PC-9 (cell line): ENCODE measurements around the gene CYP27B1. TPM values are rescaled to one million over a fixed set of nuclear protein-coding genes. Genes with fewer than 3 reads are reported as not detected.

Source experiments
- BruUV-seq: library from RNA; stranded (reverse); fragments of 400-500 nt; replicated peaks from 2 replicates; lab custom pipeline; 2021; lab: Mats Ljungman, UMichigan
- CTCF ChIA-PET: fragments of 300-600 bp; sonication (Branson Sonifier 250); formaldehyde crosslinking; loops from one replicate; lab custom pipeline; 2022; ENCODE audit warnings: antibody characterized with exemption; lab: Charles Lee
- POLR2A ChIA-PET: fragments of 300-600 bp; sonication (Branson Sonifier 250); formaldehyde crosslinking; loops from one replicate; lab custom pipeline; 2022; ENCODE audit warnings: antibody characterized with exemption; ENCODE audit not compliant: unreplicated experiment; lab: Charles Lee
- DNase-seq, 2 experiments: peaks; one replicate each; pipeline versions ENCODE4 v3.0.0 to v3.0.0-alpha.2; 2015 to 2022; ENCODE audit warnings: mixed read lengths in 1 of 2
- H2AFZ ChIP-seq: fragments of 200-600 bp; sonication (generic); 2 replicates; pipeline ENCODE4 v1.8.1; 2017; ENCODE audit warnings: antibody characterized with exemption
- H3F3A ChIP-seq: fragments of 200-600 bp; sonication (generic); 2 replicates; pipeline ENCODE4 v1.8.1; 2017; ENCODE audit warnings: antibody characterized with exemption, mild to moderate bottlenecking, low read depth; ENCODE audit not compliant: insufficient read depth
- H3K27ac ChIP-seq: fragments of 200-600 bp; sonication (generic); 2 replicates; pipeline ENCODE4 v1.6.1; 2016; ENCODE audit warnings: mixed run types
- H3K27me3 ChIP-seq: fragments of 200-600 bp; sonication (generic); 2 replicates; pipeline ENCODE4 v1.6.1; 2016; ENCODE audit warnings: low read depth, mixed run types; ENCODE audit not compliant: insufficient read depth
- H3K36me3 ChIP-seq: fragments of 200-600 bp; sonication (generic); 2 replicates; pipeline ENCODE4 v1.6.1; 2016; ENCODE audit warnings: low read depth, mixed run types
- H3K4me1 ChIP-seq: fragments of 200-600 bp; sonication (generic); replicated peaks from 2 replicates; pipeline ENCODE4 v1.6.1; 2016; ENCODE audit warnings: mixed run types; ENCODE audit not compliant: insufficient read depth
- H3K4me2 ChIP-seq: fragments of 200-600 bp; sonication (generic); 2 replicates; pipeline ENCODE4 v1.6.1; 2017; ENCODE audit warnings: mixed run types
- H3K4me3 ChIP-seq: fragments of 200-600 bp; sonication (generic); 2 replicates; pipeline ENCODE4 v1.6.1; 2016; ENCODE audit warnings: mixed run types
- H3K79me2 ChIP-seq: fragments of 200-600 bp; sonication (generic); 2 replicates; pipeline ENCODE4 v1.6.1; 2017; ENCODE audit warnings: low read depth, mixed run types
- H3K9me2 ChIP-seq: fragments of 200-600 bp; sonication (generic); 2 replicates; pipeline ENCODE4 v1.8.1; 2017; ENCODE audit warnings: mild to moderate bottlenecking; ENCODE audit not compliant: insufficient read depth
- H3K9me3 ChIP-seq: fragments of 200-600 bp; sonication (generic); 2 replicates; pipeline ENCODE4 v1.8.1; 2016; ENCODE audit warnings: low read depth; ENCODE audit not compliant: insufficient read depth
- H4K20me1 ChIP-seq: fragments of 200-600 bp; sonication (generic); 2 replicates; pipeline ENCODE4 v1.8.1; 2017; ENCODE audit not compliant: insufficient read depth
- CTCF ChIP-seq: fragments of 200-600 bp; sonication (generic); conservative IDR thresholded peaks from 2 replicates; pipeline ENCODE4 v1.6.1; 2017; ENCODE audit warnings: mixed run types, antibody characterized with exemption, mild to moderate bottlenecking, moderate library complexity
- EZH2 ChIP-seq: fragments of 200-600 bp; sonication (generic); IDR thresholded peaks from 2 replicates; pipeline ENCODE4 v1.8.0; 2017; ENCODE audit warnings: antibody characterized with exemption, low read depth
- intact Hi-C: fragments of 100-400 bp; cut with micrococcal nuclease; formaldehyde crosslinking; loops from one replicate; pipeline ENCODE4 v1.10.0; 2022; ENCODE audit not compliant: unreplicated experiment
- total RNA-seq: library from RNA; stranded (reverse); gene quantifications from 2 replicates; pipeline ENCODE4 v1.2.3, GENCODE V29; 2021

CYP27B1 gene
- total RNA-seq, 1 experiment from 2014 or later, result 1.8 TPM

GRCh38 chr12:57751788-57752667 lies 14.8 kb downstream of the CYP27B1 start, which contains the start of gene CDK4:
TSS of gene CDK4 (minus strand) at chr12:57752310. CDS start at chr12:57751717, 593 bp downstream.
- no peak for TF ChIP-seq CTCF
- TF ChIP-seq EZH2, result no peak
- peak within 1 kb of the TSS; percentile 94 for H2AFZ ChIP-seq
- peaks cover 27% of the 10 kb centered on the region for H3K79me2 ChIP-seq
- H3K4me2 ChIP-seq, result peak within 1 kb of the TSS; percentile 89
- H3K9me3 ChIP-seq, result no peaks in the 10 kb centered on the region
- TSS peak; percentile 51 for BruUV-seq
- peak within 1 kb of the TSS; percentile 65 for H3K27ac ChIP-seq
- H3F3A ChIP-seq, result peaks cover 34% of the 10 kb centered on the region; the same call in 1 of the 2 replicates
- H3K4me3 ChIP-seq, result peak within 1 kb of the TSS; percentile 78
- peak; percentile 96 to 99 for DNase-seq
- ChIA-PET POLR2A (interaction anchor here (0.6 kb wide), 1 partner anchor 13 kb away, joined by 10 read pairs; no protein-coding TSS in a partner anchor), CTCF (no interaction called here)
- H3K36me3 ChIP-seq, result peaks cover 18% of the 10 kb centered on the region
- H3K9me2 ChIP-seq, result no peaks in the 10 kb centered on the region
- intact Hi-C loops, result loop anchor here (2.0 kb wide), 1 partner anchor 229 kb away; the partner anchor contains the start of gene MBD6
- peaks cover 27% of the 10 kb centered on the region for H3K4me1 ChIP-seq
- no peaks in the 10 kb centered on the region for H3K27me3 ChIP-seq
- no peaks in the 10 kb centered on the region for H4K20me1 ChIP-seq

- intact Hi-C loops, result no loop called here
- no peak for DNase-seq
- Histone ChIP-seq H3K4me3 (peak overlapping the region; percentile 78), H4K20me1 (no peaks in the 10 kb centered on the region), H3K27me3 (no peaks in the 10 kb centered on the region), H3K79me2 (peaks cover 27% of the 10 kb centered on the region), H2AFZ (peak overlapping the region; percentile 94), H3K9me3 (no peaks in the 10 kb centered on the region), H3K9me2 (no peaks in the 10 kb centered on the region), H3F3A (peaks cover 39% of the 10 kb centered on the region), H3K27ac (peak overlapping the region; percentile 65; the same call in 1 of the 2 replicates), H3K4me2 (peak overlapping the region; percentile 89), H3K36me3 (peaks cover 20% of the 10 kb centered on the region), H3K4me1 (peaks cover 27% of the 10 kb centered on the region)
- BruUV-seq, result no TSS peak
- ChIA-PET CTCF (no interaction called here), POLR2A (interaction anchor here (0.6 kb wide), 1 partner anchor 12 kb away, joined by 10 read pairs; no protein-coding TSS in a partner anchor)
- TF ChIP-seq EZH2, result no peak
- no peak for TF ChIP-seq CTCF
Measured at GRCh38 chr12:57751432-57751787, 15.5 kb downstream of the CYP27B1 start.

- Histone ChIP-seq H3K9me3 (no peaks in the 10 kb centered on the region), H3F3A (peaks cover 45% of the 10 kb centered on the region), H2AFZ (no peak overlapping the region), H4K20me1 (no peaks in the 10 kb centered on the region), H3K79me2 (peaks cover 28% of the 10 kb centered on the region), H3K27me3 (no peaks in the 10 kb centered on the region), H3K4me1 (peaks cover 31% of the 10 kb centered on the region), H3K27ac (no peak overlapping the region), H3K4me3 (peak overlapping the region; percentile 78), H3K9me2 (no peaks in the 10 kb centered on the region), H3K36me3 (peaks cover 20% of the 10 kb centered on the region), H3K4me2 (peak overlapping the region; percentile 89)
- no peak for TF ChIP-seq EZH2
- no peak for TF ChIP-seq CTCF
- intact Hi-C loops, result no loop called here
- no peak for DNase-seq
- ChIA-PET CTCF (no interaction called here), POLR2A (no interaction called here)
- BruUV-seq, result no TSS peak
Measured at GRCh38 chr12:57750561-57751431, 16.1 kb downstream of the CYP27B1 start.
